ENCODE results near the gene HP. TPM values are rescaled to one million over a fixed set of nuclear protein-coding genes. Genes with fewer than 3 reads are reported as not detected.
A peak's percentile ranks its signal among the peaks of the same experiment; 100 is the strongest.

The HP gene
- total RNA-seq, 4 donors from 2014 or later, result 0.77 to 23.8 (median 10.6) TPM

- intact Hi-C loops (cut with DNase I; ENCODE audit: low total_unique reads), result no loop called here
- Histone ChIP-seq H3K9me3 (no peaks in the 10 kb centered on the region), H3K36me3 (no peaks in the 10 kb centered on the region), H3K27ac (no peak overlapping the region), H3K4me1 (no peaks in the 10 kb centered on the region), H3K4me3 (no peak overlapping the region), H3K27me3 (no peaks in the 10 kb centered on the region)
- no peak for TF ChIP-seq POLR2A (IDR thresholded peaks at IDR 0.05)
- TF ChIP-seq, protein P1, sequence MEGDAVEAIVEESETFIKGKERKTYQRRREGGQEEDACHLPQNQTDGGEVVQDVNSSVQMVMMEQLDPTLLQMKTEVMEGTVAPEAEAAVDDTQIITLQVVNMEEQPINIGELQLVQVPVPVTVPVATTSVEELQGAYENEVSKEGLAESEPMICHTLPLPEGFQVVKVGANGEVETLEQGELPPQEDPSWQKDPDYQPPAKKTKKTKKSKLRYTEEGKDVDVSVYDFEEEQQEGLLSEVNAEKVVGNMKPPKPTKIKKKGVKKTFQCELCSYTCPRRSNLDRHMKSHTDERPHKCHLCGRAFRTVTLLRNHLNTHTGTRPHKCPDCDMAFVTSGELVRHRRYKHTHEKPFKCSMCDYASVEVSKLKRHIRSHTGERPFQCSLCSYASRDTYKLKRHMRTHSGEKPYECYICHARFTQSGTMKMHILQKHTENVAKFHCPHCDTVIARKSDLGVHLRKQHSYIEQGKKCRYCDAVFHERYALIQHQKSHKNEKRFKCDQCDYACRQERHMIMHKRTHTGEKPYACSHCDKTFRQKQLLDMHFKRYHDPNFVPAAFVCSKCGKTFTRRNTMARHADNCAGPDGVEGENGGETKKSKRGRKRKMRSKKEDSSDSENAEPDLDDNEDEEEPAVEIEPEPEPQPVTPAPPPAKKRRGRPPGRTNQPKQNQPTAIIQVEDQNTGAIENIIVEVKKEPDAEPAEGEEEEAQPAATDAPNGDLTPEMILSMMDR (IDR thresholded peaks at IDR 0.05), result no peak
- DNase-seq, result no peak
Measured at GRCh38 chr16:72029567-72030271, 24.6 kb upstream of the HP start.

GRCh38 chr16:72033437-72033836 is 20.9 kb upstream of the HP start:
- Histone ChIP-seq H3K36me3 (no peaks in the 10 kb centered on the region), H3K27me3 (no peaks in the 10 kb centered on the region), H3K4me1 (no peaks in the 10 kb centered on the region), H3K9me3 (no peaks in the 10 kb centered on the region), H3K4me3 (no peak overlapping the region), H3K27ac (no peak overlapping the region)
- DNase-seq, result no peak
- intact Hi-C loops (cut with DNase I; ENCODE audit: low total_unique reads), result no loop called here
- TF ChIP-seq, protein P1 (IDR thresholded peaks at IDR 0.05), result no peak
- TF ChIP-seq POLR2A (IDR thresholded peaks at IDR 0.05), result no peak

- H3K27me3 ChIP-seq, result no peaks in the 10 kb centered on the region
- intact Hi-C loops (cut with DNase I; ENCODE audit: low total_unique reads), result no loop called here
- no peak for DNase-seq
- H3K4me1 ChIP-seq, result no peaks in the 10 kb centered on the region
- TF ChIP-seq POLR2A (IDR thresholded peaks at IDR 0.05), result no peak
- TF ChIP-seq, protein P1 (IDR thresholded peaks at IDR 0.05), result no peak
- no peaks in the 10 kb centered on the region for H3K9me3 ChIP-seq
- H3K27ac ChIP-seq, result no peak overlapping the region
- no peaks in the 10 kb centered on the region for H3K36me3 ChIP-seq
- H3K4me3 ChIP-seq, result no peak overlapping the region
Measured at GRCh38 chr16:72036098-72036497, 18.2 kb upstream of the HP start.

GRCh38 chr16:72042157-72042660 is 12.1 kb upstream of the HP start:
- peak in 1 of 2 donors; percentile 35 for DNase-seq
- Histone ChIP-seq H3K9me3 (no peaks in the 10 kb centered on the region), H3K27me3 (no peaks in the 10 kb centered on the region), H3K4me3 (no peak overlapping the region), H3K27ac (no peak overlapping the region), H3K4me1 (no peaks in the 10 kb centered on the region), H3K36me3 (no peaks in the 10 kb centered on the region)
- intact Hi-C loops (cut with DNase I; ENCODE audit: low total_unique reads), result no loop called here
- TF ChIP-seq POLR2A (IDR thresholded peaks at IDR 0.05), result no peak
- TF ChIP-seq, protein P1 (IDR thresholded peaks at IDR 0.05), result no peak

GRCh38 chr16:72043058-72043457 is 11.2 kb upstream of the HP start:
- no peak overlapping the region for H3K27ac ChIP-seq
- no peaks in the 10 kb centered on the region for H3K4me1 ChIP-seq
- DNase-seq, result no peak
- H3K4me3 ChIP-seq, result no peak overlapping the region
- intact Hi-C loops (cut with DNase I; ENCODE audit: low total_unique reads), result no loop called here
- no peak for TF ChIP-seq POLR2A (IDR thresholded peaks at IDR 0.05)
- H3K36me3 ChIP-seq, result no peaks in the 10 kb centered on the region
- H3K27me3 ChIP-seq, result no peaks in the 10 kb centered on the region
- no peaks in the 10 kb centered on the region for H3K9me3 ChIP-seq

Measured in uterus (tissue), 4 donors.